GF-D8 (cell line): ENCODE data around the gene S100A9.

ENCODE experiments used
- DNase-seq: peaks from one replicate; lab custom pipeline; 2025; lab: John Stamatoyannopoulos, UW

S100A9 gene

GRCh38 chr1:153361480-153362109, 3.9 kb downstream of the S100A9 start:
- DNase-seq: no peak

- no peak for DNase-seq
These were observed 4.6 kb downstream of the S100A9 start for GRCh38 chr1:153362187-153362775.

GRCh38 chr1:153363641-153364040, 6.0 kb downstream of the S100A9 start:
- no peak for DNase-seq

GRCh38 chr1:153364156-153364555, 6.5 kb downstream of the S100A9 start:
- DNase-seq: no peak

GRCh38 chr1:153364766-153365666, 7.4 kb downstream of the S100A9 start:
- DNase-seq: no peak

GRCh38 chr1:153365696-153366095, 8.0 kb downstream of the S100A9 start:
- DNase-seq: no peak

GRCh38 chr1:153366261-153366660, 8.6 kb downstream of the S100A9 start:
- DNase-seq: no peak

- no peak for DNase-seq
These were observed 9.4 kb downstream of the S100A9 start for GRCh38 chr1:153367090-153367489.

- peak; percentile 29 for DNase-seq
These were observed 10.8 kb downstream of the S100A9 start for GRCh38 chr1:153368495-153368894.

GRCh38 chr1:153370146-153370545, 12.5 kb downstream of the S100A9 start:
- no peak for DNase-seq

- DNase-seq: no peak
These were observed 13.6 kb downstream of the S100A9 start for GRCh38 chr1:153371231-153371630.

- DNase-seq: no peak
These were observed 14.9 kb downstream of the S100A9 start for GRCh38 chr1:153372571-153372970.

- no peak for DNase-seq
These were observed 16.4 kb downstream of the S100A9 start for GRCh38 chr1:153374071-153374470.

- peak; percentile 84 for DNase-seq
These were observed 17.9 kb downstream of the S100A9 start, which contains the start of gene S100A12 for GRCh38 chr1:153375511-153375910. Gene S100A12, minus strand, starts transcription at chr1:153375621. Its CDS starts 1,029 bp downstream, at chr1:153374592.

- no peak for DNase-seq
These were observed 21.9 kb downstream of the S100A9 start for GRCh38 chr1:153379591-153379990.

GRCh38 chr1:153380711-153381110, 23.1 kb downstream of the S100A9 start:
- no peak for DNase-seq

- no peak for DNase-seq
These were observed 27.4 kb downstream of the S100A9 start for GRCh38 chr1:153384958-153385580.

GRCh38 chr1:153386500-153386901, 28.8 kb downstream of the S100A9 start:
- DNase-seq: peak; percentile 96

GRCh38 chr1:153387001-153387400, 29.3 kb downstream of the S100A9 start:
- no peak for DNase-seq

GRCh38 chr1:153387785-153388184, 30.1 kb downstream of the S100A9 start:
- no peak for DNase-seq

- DNase-seq: no peak
These were observed 31.7 kb downstream of the S100A9 start for GRCh38 chr1:153389401-153389800.
